ENCODE measurements around the gene DNAI2.

The DNAI2 gene

DNA sequence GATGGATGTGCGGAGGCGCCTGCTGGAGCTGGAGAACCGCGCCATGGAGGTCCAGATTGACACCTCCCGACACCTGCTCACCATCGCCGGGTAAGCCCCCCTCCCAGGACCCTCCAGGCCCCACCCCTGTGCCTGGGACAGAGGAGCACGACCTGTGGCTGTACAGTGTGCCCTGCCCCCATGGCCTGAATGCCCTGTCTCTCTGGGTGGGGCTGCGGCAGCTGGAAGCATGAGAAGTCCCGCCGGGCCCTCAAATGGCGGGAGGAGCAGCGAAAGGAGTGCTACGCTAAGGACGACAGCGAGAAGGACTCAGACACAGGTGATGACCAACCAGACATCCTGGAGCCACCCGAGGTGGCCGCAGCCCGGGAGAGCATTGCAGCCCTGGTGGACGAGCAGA is 76.5 kb downstream of the DNAI2 start:
- H3K27me3 ChIP-seq (ENCODE audit: insufficient read depth, low read length, poor library complexity): peaks cover 21% of the 10 kb centered on the region

DNA sequence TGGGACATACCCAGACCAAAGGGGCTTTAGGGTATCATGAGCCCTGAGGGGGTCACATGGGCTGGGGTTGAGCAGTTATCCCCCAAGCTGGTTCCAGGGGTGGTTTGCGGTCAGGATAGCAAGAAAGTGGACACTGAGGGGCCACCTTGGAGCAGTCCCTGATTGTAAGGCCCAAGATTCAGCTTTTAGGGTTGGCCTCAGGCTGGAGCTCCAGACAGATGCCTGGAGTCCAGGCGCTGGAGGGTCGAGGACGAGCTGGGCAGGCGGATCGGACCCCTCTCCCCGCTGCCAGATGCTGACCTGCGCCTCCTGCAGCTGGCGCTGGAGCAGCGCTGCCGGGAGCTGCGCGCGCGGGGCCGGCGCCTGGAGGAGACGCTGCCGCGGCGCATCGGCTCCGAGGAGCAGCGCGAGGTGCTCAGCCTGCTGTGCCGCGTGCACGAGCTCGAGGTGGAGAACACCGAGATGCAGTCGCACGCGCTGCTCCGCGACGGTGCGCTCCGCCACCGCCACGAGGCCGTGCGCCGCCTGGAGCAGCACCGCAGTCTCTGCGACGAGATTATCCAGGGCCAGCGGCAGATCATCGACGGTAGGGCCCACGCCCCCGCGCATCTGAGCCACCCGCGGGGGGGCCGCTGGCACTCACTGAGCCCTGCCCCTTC is 77.6 kb downstream of the DNAI2 start:
- peaks cover 17% of the 10 kb centered on the region for H3K27me3 ChIP-seq (ENCODE audit: insufficient read depth, low read length, poor library complexity)

More for the DNA sequence above, 76.5 kb downstream of the DNAI2 start:
- Histone ChIP-seq H3K36me3 (ENCODE audit: insufficient read depth, low read length) (no peaks in the 10 kb centered on the region), H3K27ac (ENCODE audit: low read length) (no peak overlapping the region), H3K9ac (ENCODE audit: low read depth, low read length) (no peak overlapping the region), H2AFZ (ENCODE audit: low read depth, low read length) (no peak overlapping the region), H3K4me3 (ENCODE audit: low read depth in 1 of 2, low read length in 2 of 2) (no peak overlapping the region), H3K4me2 (ENCODE audit: insufficient read depth, low read length) (no peak overlapping the region), H4K20me1 (ENCODE audit: insufficient read depth, low read length) (peaks cover 14% of the 10 kb centered on the region), H3K79me2 (ENCODE audit: insufficient read depth, low read length) (no peaks in the 10 kb centered on the region), H3K9me3 (ENCODE audit: insufficient read depth, low read length, severe bottlenecking) (no peaks in the 10 kb centered on the region), H3K4me1 (ENCODE audit: insufficient read depth, low read length) (no peaks in the 10 kb centered on the region)
- no peak for TF ChIP-seq EZH2 (IDR thresholded peaks at IDR 0.05; ENCODE audit: borderline replicate concordance, low read depth, low read length, severe bottlenecking)
- DNase-seq (no peak), ATAC-seq (ENCODE audit: insufficient read depth, low read depth) (no peak)

DNA sequence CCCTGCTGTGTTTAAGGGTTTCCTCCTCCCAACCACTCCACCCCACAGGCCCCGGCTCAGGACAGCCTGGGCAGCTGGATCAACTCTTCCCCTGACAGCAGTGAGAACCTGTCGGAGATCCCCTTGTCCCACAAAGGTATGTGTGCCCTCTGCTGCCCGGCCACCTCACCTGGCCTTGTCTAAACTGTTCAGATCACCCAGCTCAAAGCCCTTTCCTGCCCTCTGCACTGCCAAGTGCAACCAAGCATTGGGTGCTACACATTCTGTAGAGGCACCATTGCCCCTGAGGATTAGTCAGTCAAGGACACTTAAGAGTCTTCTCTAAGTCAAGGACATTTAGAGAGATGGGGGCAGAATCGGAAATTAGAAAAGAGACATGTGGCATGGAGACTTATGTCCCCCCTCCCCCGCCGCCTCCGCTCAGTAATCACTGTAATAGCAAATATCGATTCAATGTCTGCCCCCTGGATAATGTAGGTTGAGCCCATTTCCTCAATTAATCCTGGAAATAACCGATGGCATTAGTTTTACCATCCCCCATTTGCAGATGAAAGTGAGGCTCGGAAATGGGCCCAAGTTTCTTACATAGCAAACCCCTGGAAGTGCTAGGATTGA is 79.5 kb downstream of the DNAI2 start:
- Histone ChIP-seq H3K4me3 (ENCODE audit: low read depth in 1 of 2, low read length in 2 of 2) (no peak overlapping the region), H3K4me2 (ENCODE audit: insufficient read depth, low read length) (no peak overlapping the region), H3K79me2 (ENCODE audit: insufficient read depth, low read length) (no peaks in the 10 kb centered on the region), H3K36me3 (ENCODE audit: insufficient read depth, low read length) (no peaks in the 10 kb centered on the region), H3K27ac (ENCODE audit: low read length) (no peak overlapping the region), H2AFZ (ENCODE audit: low read depth, low read length) (no peak overlapping the region), H4K20me1 (ENCODE audit: insufficient read depth, low read length) (peaks cover 14% of the 10 kb centered on the region), H3K4me1 (ENCODE audit: insufficient read depth, low read length) (no peaks in the 10 kb centered on the region), H3K9me3 (ENCODE audit: insufficient read depth, low read length, severe bottlenecking) (no peaks in the 10 kb centered on the region), H3K9ac (ENCODE audit: low read depth, low read length) (no peak overlapping the region), H3K27me3 (ENCODE audit: insufficient read depth, low read length, poor library complexity) (peaks cover 17% of the 10 kb centered on the region)
- ATAC-seq (ENCODE audit: insufficient read depth, low read depth): no peak
- TF ChIP-seq EZH2 (IDR thresholded peaks at IDR 0.05; ENCODE audit: borderline replicate concordance, low read depth, low read length, severe bottlenecking): no peak
- TF ChIP-seq, protein P1, sequence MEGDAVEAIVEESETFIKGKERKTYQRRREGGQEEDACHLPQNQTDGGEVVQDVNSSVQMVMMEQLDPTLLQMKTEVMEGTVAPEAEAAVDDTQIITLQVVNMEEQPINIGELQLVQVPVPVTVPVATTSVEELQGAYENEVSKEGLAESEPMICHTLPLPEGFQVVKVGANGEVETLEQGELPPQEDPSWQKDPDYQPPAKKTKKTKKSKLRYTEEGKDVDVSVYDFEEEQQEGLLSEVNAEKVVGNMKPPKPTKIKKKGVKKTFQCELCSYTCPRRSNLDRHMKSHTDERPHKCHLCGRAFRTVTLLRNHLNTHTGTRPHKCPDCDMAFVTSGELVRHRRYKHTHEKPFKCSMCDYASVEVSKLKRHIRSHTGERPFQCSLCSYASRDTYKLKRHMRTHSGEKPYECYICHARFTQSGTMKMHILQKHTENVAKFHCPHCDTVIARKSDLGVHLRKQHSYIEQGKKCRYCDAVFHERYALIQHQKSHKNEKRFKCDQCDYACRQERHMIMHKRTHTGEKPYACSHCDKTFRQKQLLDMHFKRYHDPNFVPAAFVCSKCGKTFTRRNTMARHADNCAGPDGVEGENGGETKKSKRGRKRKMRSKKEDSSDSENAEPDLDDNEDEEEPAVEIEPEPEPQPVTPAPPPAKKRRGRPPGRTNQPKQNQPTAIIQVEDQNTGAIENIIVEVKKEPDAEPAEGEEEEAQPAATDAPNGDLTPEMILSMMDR (IDR thresholded peaks at IDR 0.05; ENCODE audit: borderline replicate concordance, extremely low read depth, low read length, poor library complexity, severe bottlenecking): no peak
- no peak for DNase-seq

More for the DNA sequence above, 77.6 kb downstream of the DNAI2 start:
- H3K79me2 ChIP-seq (ENCODE audit: insufficient read depth, low read length): no peaks in the 10 kb centered on the region
- no peaks in the 10 kb centered on the region for H3K9me3 ChIP-seq (ENCODE audit: insufficient read depth, low read length, severe bottlenecking)
- no peak; the same call in 2 of the 3 replicates for ATAC-seq (ENCODE audit: insufficient read depth, low read depth)
- H3K4me3 ChIP-seq (ENCODE audit: low read depth in 1 of 2, low read length in 2 of 2): no peak overlapping the region
- no peak overlapping the region for H3K27ac ChIP-seq (ENCODE audit: low read length)
- H4K20me1 ChIP-seq (ENCODE audit: insufficient read depth, low read length): peaks cover 14% of the 10 kb centered on the region
- DNase-seq: no peak
- H3K36me3 ChIP-seq (ENCODE audit: insufficient read depth, low read length): no peaks in the 10 kb centered on the region
- no peak overlapping the region for H3K4me2 ChIP-seq (ENCODE audit: insufficient read depth, low read length)
- H3K9ac ChIP-seq (ENCODE audit: low read depth, low read length): no peak overlapping the region
- H2AFZ ChIP-seq (ENCODE audit: low read depth, low read length): no peak overlapping the region
- TF ChIP-seq, protein P1 (IDR thresholded peaks at IDR 0.05; ENCODE audit: borderline replicate concordance, extremely low read depth, low read length, poor library complexity, severe bottlenecking): no peak
- no peak for TF ChIP-seq EZH2 (IDR thresholded peaks at IDR 0.05; ENCODE audit: borderline replicate concordance, low read depth, low read length, severe bottlenecking)
- no peaks in the 10 kb centered on the region for H3K4me1 ChIP-seq (ENCODE audit: insufficient read depth, low read length)

DNA sequence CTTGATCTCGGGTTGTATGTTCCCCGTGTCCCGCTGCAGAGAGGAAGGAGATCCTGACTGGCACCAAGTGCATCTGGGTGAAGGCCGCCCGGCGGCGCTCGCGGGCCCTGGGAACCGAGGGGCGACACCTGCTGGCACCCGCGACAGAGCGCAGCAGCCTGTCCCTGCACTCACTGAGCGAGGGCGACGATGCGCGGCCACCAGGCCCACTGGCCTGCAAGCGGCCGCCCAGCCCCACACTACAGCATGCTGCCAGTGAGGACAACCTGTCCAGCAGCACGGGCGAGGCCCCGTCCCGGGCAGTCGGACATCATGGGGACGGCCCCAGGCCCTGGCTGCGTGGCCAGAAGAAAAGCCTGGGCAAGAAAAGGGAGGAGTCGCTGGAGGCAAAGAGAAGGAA is 80.1 kb downstream of the DNAI2 start:
- TF ChIP-seq, protein P1 (IDR thresholded peaks at IDR 0.05; ENCODE audit: borderline replicate concordance, extremely low read depth, low read length, poor library complexity, severe bottlenecking): peak; percentile 67
- no peak for TF ChIP-seq EZH2 (IDR thresholded peaks at IDR 0.05; ENCODE audit: borderline replicate concordance, low read depth, low read length, severe bottlenecking)
- Histone ChIP-seq H3K27me3 (ENCODE audit: insufficient read depth, low read length, poor library complexity) (peaks cover 20% of the 10 kb centered on the region), H3K27ac (ENCODE audit: low read length) (no peak overlapping the region), H3K4me1 (ENCODE audit: insufficient read depth, low read length) (no peaks in the 10 kb centered on the region), H2AFZ (ENCODE audit: low read depth, low read length) (no peak overlapping the region), H3K9me3 (ENCODE audit: insufficient read depth, low read length, severe bottlenecking) (no peaks in the 10 kb centered on the region), H3K36me3 (ENCODE audit: insufficient read depth, low read length) (no peaks in the 10 kb centered on the region), H3K4me2 (ENCODE audit: insufficient read depth, low read length) (no peak overlapping the region), H4K20me1 (ENCODE audit: insufficient read depth, low read length) (peaks cover 14% of the 10 kb centered on the region), H3K79me2 (ENCODE audit: insufficient read depth, low read length) (no peaks in the 10 kb centered on the region), H3K9ac (ENCODE audit: low read depth, low read length) (no peak overlapping the region), H3K4me3 (ENCODE audit: low read depth in 1 of 2, low read length in 2 of 2) (no peak overlapping the region)
- DNase-seq (peak; percentile 35), ATAC-seq (ENCODE audit: insufficient read depth, low read depth) (peak; percentile 69)

Data from DND-41 (cell line).